GM12878 (cell line): Measurements from ENCODE around the gene PGR.

ENCODE experiments used
- CTCF ChIP-seq, 3 experiments: IDR thresholded peaks in 2 of 3; conservative IDR thresholded peaks in 1 of 3; 2 replicates each; pipeline ENCODE4 v1.5.1; 2011; ENCODE audit warnings: low read depth in 3 of 3, low read length in 3 of 3, mild to moderate bottlenecking in 3 of 3, control low read depth in 2 of 3, moderate library complexity in 2 of 3, inconsistent platforms in 1 of 3, mixed read lengths in 1 of 3; ENCODE audit not compliant: control insufficient read depth in 2 of 3, insufficient read depth in 1 of 3; ENCODE audit errors: extremely low read depth in 1 of 3
- EP300 ChIP-seq, 2 experiments: fragments of 150-350 bp in 1 of 2; IDR thresholded peaks; 2 replicates each; pipeline ENCODE4 v1.6.1; 2011 to 2012; ENCODE audit warnings: low read depth in 2 of 2, low read length in 2 of 2, borderline replicate concordance in 1 of 2, improper control_type of control experiment in 1 of 2, inconsistent platforms in 1 of 2; ENCODE audit not compliant: control insufficient read depth in 1 of 2
- MXI1 ChIP-seq: fragments of 150-350 bp; IDR thresholded peaks from 2 replicates; pipeline ENCODE4 v1.6.1; 2011; ENCODE audit warnings: low read depth, mild to moderate bottlenecking, inconsistent platforms, low read length, improper control_type of control experiment
- PBX3 ChIP-seq: IDR thresholded peaks from 2 replicates; pipeline ENCODE4 v1.6.1; 2011; ENCODE audit warnings: mild to moderate bottlenecking, low read depth, low read length, moderate library complexity; ENCODE audit not compliant: insufficient replicate concordance
- YY1 ChIP-seq: IDR thresholded peaks from 2 replicates; pipeline ENCODE4 v1.6.1; 2011; ENCODE audit warnings: low read depth, mild to moderate bottlenecking, low read length

- TF ChIP-seq YY1 (no peak), MXI1 (no peak), PBX3 (no peak), EP300 (IDR thresholded peaks at IDR 0.05; ENCODE audit: borderline replicate concordance in 1 of 2, control insufficient read depth in 1 of 2, low read depth in 2 of 2, low read length in 2 of 2) (no peak), CTCF (IDR thresholded peaks at IDR 0.05 in 2 of 3, conservative IDR thresholded peaks at IDR 0.05 in 1 of 3; ENCODE audit: control insufficient read depth in 2 of 3, extremely low read depth in 1 of 3, insufficient read depth in 1 of 3, low read depth in 3 of 3, low read length in 3 of 3) (no peak)
Observed at GRCh38 chr11:101091781-101092180, 37.8 kb downstream of the PGR start.
